Astrocyte of the spinal cord (primary cell): ENCODE measurements around the gene OCRL.

Experiments used
- DNase-seq: peaks from one replicate; pipeline ENCODE4 v3.0.0; 2011; ENCODE audit warnings: low read depth, low spot score
- H3K4me3 ChIP-seq: 2 replicates; pipeline ENCODE4 v1.5.1; 2011; ENCODE audit warnings: low read depth, mild to moderate bottlenecking, low read length, moderate library complexity
- CTCF ChIP-seq: IDR thresholded peaks from 2 replicates; pipeline ENCODE4 v1.5.1; 2012; ENCODE audit warnings: low read depth, mild to moderate bottlenecking, low read length, inconsistent platforms
- in situ Hi-C: cut with HindIII; loops from 2 replicates; pipeline ENCODE4 v1.10.0; 2017; ENCODE audit warnings: low sequenced_read_pairs

Gene OCRL

DNA sequence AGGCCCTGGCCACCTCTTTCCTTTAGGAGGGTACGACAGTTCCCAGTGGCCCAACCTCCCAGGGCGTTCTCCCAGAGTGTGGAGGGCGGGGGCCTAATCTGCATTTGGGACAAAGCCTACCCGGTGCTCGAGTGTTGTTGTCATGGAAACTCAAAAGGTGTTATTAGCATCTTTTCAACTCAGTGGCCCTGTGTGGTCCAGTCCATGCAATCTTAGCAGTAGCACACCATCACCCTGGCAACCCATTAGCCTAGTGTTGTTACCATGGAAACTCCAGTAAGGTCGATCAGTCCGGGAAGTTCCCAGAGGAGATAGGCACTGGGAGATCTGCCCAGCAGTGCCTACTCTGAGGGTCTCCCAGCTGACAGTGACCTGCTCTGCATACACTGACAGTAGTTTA, 94.5 kb downstream of the OCRL start:
- no peak for TF ChIP-seq CTCF
- no peak for DNase-seq
- no peak overlapping the region for H3K4me3 ChIP-seq
- in situ Hi-C loops = no loop called here

DNA sequence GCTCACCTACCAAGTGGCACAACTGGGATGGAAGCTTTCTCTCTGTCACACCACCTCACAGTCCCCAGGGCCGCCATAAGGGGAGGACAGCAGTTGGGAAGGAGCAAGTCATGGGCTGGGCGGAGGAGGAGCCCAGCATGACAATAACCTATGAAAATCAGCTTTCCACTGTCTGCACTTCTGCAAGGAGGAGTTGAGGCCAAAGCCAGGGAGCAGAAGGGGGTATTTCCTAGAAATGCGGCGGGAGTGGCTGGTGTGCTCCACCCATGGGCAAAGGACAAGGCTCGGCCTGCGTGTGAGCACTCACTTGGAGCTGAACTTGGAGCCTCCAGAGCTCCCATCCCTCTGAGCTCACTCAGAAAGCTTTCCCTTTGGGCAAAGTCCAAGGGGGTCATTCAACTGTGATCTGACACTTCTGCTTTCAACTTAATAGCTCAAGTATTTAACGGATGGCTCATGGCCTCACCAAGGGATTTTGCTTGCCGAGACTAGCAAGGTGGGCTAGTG, 96.2 kb downstream of the OCRL start:
- DNase-seq = no peak
- TF ChIP-seq CTCF = no peak
- in situ Hi-C loops = no loop called here
- H3K4me3 ChIP-seq = no peak overlapping the region

DNA sequence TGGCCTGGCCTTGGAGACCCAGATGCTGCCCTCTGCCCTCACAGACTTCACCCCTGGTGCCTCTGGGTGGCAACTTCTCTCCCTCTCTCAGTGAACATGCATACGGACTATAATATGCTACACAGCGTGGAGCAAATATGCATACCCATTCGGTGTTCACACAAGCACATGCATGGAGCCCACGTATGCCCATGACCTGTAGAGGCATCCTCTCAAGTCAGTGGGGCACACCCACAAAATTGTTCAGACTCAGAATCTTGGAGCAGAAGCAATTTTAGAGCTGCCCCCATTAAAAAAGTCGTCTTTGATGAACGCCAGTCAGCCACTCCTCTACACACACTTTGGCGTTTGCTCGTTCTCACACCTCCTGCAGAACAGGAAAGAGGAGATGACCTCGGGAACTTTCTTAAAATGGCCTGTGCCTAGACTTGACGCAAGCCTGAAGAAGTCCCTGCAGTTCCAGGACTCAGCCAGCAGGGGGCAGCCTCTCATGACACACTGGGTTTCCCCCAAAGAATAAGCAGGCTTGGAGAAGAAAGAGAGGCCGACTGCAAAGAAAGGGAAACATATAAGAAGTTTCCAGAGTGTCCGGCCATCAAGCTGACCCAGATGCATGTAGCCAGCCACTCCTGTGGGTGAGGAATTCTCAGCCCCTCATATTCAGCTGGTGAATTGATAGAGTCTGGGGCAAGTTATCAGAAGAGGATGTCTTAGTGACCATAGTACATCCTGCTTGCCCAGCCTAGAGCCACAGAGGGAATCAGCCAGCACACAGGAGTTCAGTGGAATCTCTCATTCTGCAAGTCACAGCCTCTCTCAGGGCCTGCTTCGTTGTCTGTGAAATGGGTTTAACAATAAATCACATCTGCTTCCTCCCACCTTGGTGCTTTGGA, 97.4 kb downstream of the OCRL start:
- no peak overlapping the region for H3K4me3 ChIP-seq
- in situ Hi-C loops = no loop called here
- peak; percentile 90 for TF ChIP-seq CTCF
- peak; percentile 62 for DNase-seq

DNA sequence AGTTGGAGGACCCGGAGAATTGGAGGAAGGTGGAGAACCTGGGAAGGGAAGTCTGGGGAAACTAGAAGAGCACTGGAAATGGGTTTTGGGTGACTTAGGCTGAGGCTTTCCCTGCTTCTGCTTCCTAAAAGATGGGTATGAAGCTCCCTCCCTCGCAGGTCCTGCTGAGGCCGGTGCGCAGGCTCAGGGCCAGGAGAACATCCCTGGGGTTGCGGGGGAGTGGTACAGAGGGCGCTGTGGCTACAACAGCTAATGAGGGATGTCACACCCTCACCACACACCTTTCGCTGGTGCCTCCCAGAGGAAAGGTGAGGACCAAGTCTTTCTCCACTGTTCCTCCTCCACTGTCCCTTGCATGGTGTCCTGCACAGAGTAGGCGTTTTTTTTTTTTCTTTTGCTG, 98.9 kb downstream of the OCRL start:
- TF ChIP-seq CTCF = no peak
- DNase-seq = no peak
- no peak overlapping the region for H3K4me3 ChIP-seq
- in situ Hi-C loops = no loop called here

DNA sequence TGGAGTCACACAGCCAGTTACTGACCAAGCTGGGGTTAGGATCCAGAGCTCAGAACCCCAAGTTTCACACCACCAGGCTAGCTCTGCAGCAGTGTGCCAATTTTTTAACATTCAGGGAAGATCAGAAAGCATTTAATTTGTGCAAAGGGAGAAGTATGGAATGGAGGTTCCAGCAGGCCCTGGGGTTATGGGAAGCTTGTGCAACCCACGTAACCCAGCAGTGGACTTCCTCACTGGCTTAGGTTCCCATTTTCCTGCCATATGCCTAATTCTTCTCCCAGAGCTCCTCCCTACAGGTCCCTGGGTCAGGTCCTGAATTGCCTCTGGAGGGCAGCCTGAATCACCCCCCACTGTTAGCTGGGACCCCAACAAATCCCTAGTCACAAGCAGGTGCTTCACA, 100.7 kb downstream of the OCRL start:
- TF ChIP-seq CTCF = no peak
- DNase-seq = no peak
- in situ Hi-C loops = no loop called here
- H3K4me3 ChIP-seq = no peak overlapping the region

DNA sequence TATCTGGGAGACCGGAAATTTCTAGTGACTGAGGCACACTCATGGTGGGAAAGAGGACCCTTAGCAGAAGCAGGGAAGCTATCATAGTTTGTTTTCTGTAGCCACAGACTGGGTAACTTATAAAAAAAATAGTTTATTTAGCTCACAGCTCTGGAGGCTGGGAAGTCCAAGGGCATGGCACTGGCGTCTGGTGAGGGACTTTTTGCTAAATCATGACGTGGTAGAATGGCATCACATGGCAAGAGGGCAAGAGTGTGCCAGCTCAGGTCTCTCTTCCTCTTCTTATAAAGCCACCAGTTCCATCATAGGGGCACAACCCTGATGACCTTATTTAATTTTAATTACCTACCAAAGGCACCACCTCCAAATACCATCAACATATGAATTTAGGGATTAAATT, 101.4 kb downstream of the OCRL start:
- DNase-seq = no peak
- in situ Hi-C loops = no loop called here
- no peak for TF ChIP-seq CTCF

More for the DNA sequence above, 101.4 kb downstream of the OCRL start:
- no peak overlapping the region for H3K4me3 ChIP-seq
